LNCAP (cell line): ENCODE results near the gene B4GALT6.

Source experiments
- CTCF ChIP-seq: fragments of 450-650 bp; IDR thresholded peaks from 2 replicates; pipeline ENCODE4 v1.5.1; 2017; ENCODE audit warnings: mild to moderate bottlenecking

Gene B4GALT6

GRCh38 chr18:31634331-31634713, 50.1 kb downstream of the B4GALT6 start:
- no peak for TF ChIP-seq CTCF

GRCh38 chr18:31633392-31634330, 50.7 kb downstream of the B4GALT6 start:
- no peak for TF ChIP-seq CTCF

- TF ChIP-seq CTCF: no peak
Observed at GRCh38 chr18:31632356-31632755, 52.0 kb downstream of the B4GALT6 start.

GRCh38 chr18:31631526-31631925, 52.9 kb downstream of the B4GALT6 start:
- no peak for TF ChIP-seq CTCF

- no peak for TF ChIP-seq CTCF
Observed at GRCh38 chr18:31630549-31630948, 53.8 kb downstream of the B4GALT6 start.

GRCh38 chr18:31626409-31626808, 58.0 kb downstream of the B4GALT6 start:
- TF ChIP-seq CTCF: no peak

GRCh38 chr18:31624892-31625640, 59.3 kb downstream of the B4GALT6 start:
- no peak for TF ChIP-seq CTCF
